Measurements from ENCODE around the gene TNIK. TPM values are rescaled to one million over a fixed set of nuclear protein-coding genes. Genes with fewer than 3 reads are reported as not detected.

The TNIK gene
- total RNA-seq, 4 donors from 2014 or later: 32.9 to 41.7 (median 38.0) TPM

- no peaks in the 10 kb centered on the region for H3K27me3 ChIP-seq
- H3K4me1 ChIP-seq: peaks cover 0 to 45% (median 9%) of the 10 kb centered on the region in 3 donors
- TF ChIP-seq POLR2AphosphoS5 (IDR thresholded peaks at IDR 0.05) (no peak), POLR2A (IDR thresholded peaks at IDR 0.05) (no peak), EP300 (IDR thresholded peaks at IDR 0.05) (no peak), CTCF (IDR thresholded peaks at IDR 0.05) (no peak)
- no peak overlapping the region for H3K4me3 ChIP-seq
- H3K36me3 ChIP-seq: no peaks in the 10 kb centered on the region
- H3K9me3 ChIP-seq: no peaks in the 10 kb centered on the region
- 31 to 54% methylated on average over 3 of the region's 3 CpGs for WGBS, 2 donors (ENCODE audit: low coverage in 1 of 2)
- no peak for ATAC-seq
- no peak overlapping the region for H3K27ac ChIP-seq
Measured at GRCh38 chr3:171404376-171404967, 55.7 kb downstream of the TNIK start.

GRCh38 chr3:171402281-171402680, 57.9 kb downstream of the TNIK start:
- Histone ChIP-seq H3K9me3 (no peaks in the 10 kb centered on the region), H3K4me1 (peaks cover 0 to 52% (median 9%) of the 10 kb centered on the region in 3 donors), H3K36me3 (no peaks in the 10 kb centered on the region), H3K27me3 (no peaks in the 10 kb centered on the region), H3K27ac (no peak overlapping the region), H3K4me3 (no peak overlapping the region)
- WGBS, 2 donors (ENCODE audit: low coverage in 1 of 2): 76 to 90% methylated on average over 3 of the region's 3 CpGs
- no peak for ATAC-seq
- TF ChIP-seq POLR2A (IDR thresholded peaks at IDR 0.05): no peak
- no peak for TF ChIP-seq CTCF (IDR thresholded peaks at IDR 0.05)
- no peak for TF ChIP-seq EP300 (IDR thresholded peaks at IDR 0.05)
- TF ChIP-seq POLR2AphosphoS5 (IDR thresholded peaks at IDR 0.05): no peak

GRCh38 chr3:171401432-171401831, 58.8 kb downstream of the TNIK start:
- Histone ChIP-seq H3K4me3 (no peak overlapping the region), H3K4me1 (peaks cover 0 to 56% (median 9%) of the 10 kb centered on the region in 3 donors), H3K27ac (no peak overlapping the region), H3K36me3 (no peaks in the 10 kb centered on the region), H3K27me3 (no peaks in the 10 kb centered on the region), H3K9me3 (no peaks in the 10 kb centered on the region)
- 25 to 67% methylated on average over 1 of the region's 1 CpG for WGBS, 2 donors (ENCODE audit: low coverage in 1 of 2)
- no peak for ATAC-seq
- TF ChIP-seq POLR2AphosphoS5 (IDR thresholded peaks at IDR 0.05): no peak

GRCh38 chr3:171399842-171400241, 60.4 kb downstream of the TNIK start:
- Histone ChIP-seq H3K27ac (no peak overlapping the region), H3K4me1 (peaks cover 0 to 61% (median 8%) of the 10 kb centered on the region in 3 donors), H3K27me3 (no peaks in the 10 kb centered on the region), H3K9me3 (no peaks in the 10 kb centered on the region), H3K36me3 (no peaks in the 10 kb centered on the region), H3K4me3 (no peak overlapping the region)
- no peak for ATAC-seq
- WGBS, 2 donors (ENCODE audit: low coverage in 1 of 2): 70 to 76% methylated on average over 2 of the region's 2 CpGs
- no peak for TF ChIP-seq POLR2A (IDR thresholded peaks at IDR 0.05)
- no peak for TF ChIP-seq EP300 (IDR thresholded peaks at IDR 0.05)
- TF ChIP-seq CTCF (IDR thresholded peaks at IDR 0.05): no peak
- TF ChIP-seq POLR2AphosphoS5 (IDR thresholded peaks at IDR 0.05): no peak

GRCh38 chr3:171398343-171398742, 61.9 kb downstream of the TNIK start:
- no peak for ATAC-seq
- Histone ChIP-seq H3K27ac (no peak overlapping the region), H3K27me3 (no peaks in the 10 kb centered on the region), H3K36me3 (no peaks in the 10 kb centered on the region), H3K4me3 (no peak overlapping the region), H3K9me3 (no peaks in the 10 kb centered on the region), H3K4me1 (peaks cover 0 to 51% (median 1%) of the 10 kb centered on the region in 3 donors)
- 90% methylated on average over 2 of the region's 2 CpGs for WGBS, 2 donors (ENCODE audit: low coverage in 1 of 2)
- TF ChIP-seq CTCF (IDR thresholded peaks at IDR 0.05) (no peak), POLR2A (IDR thresholded peaks at IDR 0.05) (no peak), POLR2AphosphoS5 (IDR thresholded peaks at IDR 0.05) (no peak)

Data from gastroesophageal sphincter (tissue), 4 donors.